ENCODE measurements around the gene APRT. TPM values are rescaled to one million over a fixed set of nuclear protein-coding genes. Genes with fewer than 3 reads are reported as not detected.

APRT gene
- total and polyA plus RNA-seq, 9 donors: 12.7 to 150 (median 74.1) TPM

- no peak overlapping the region for H3K4me3 ChIP-seq
- no peaks in the 10 kb centered on the region for H3K4me1 ChIP-seq (ENCODE audit: insufficient read depth)
- DNase-seq: no peak
- H3K9me3 ChIP-seq: no peaks in the 10 kb centered on the region
- 72 to 83% (median 76%) methylated on average over 19 to 20 of the region's 20 CpGs for WGBS, 3 donors
- no peak for TF ChIP-seq CTCF (IDR thresholded peaks at IDR 0.05)
- H3K27ac ChIP-seq: no peak overlapping the region
- intact Hi-C loops (cut with DNase I): no loop called here
- H3K27me3 ChIP-seq: no peaks in the 10 kb centered on the region
- no peaks in the 10 kb centered on the region for H3K36me3 ChIP-seq
Measured at GRCh38 chr16:88820385-88821025, 8.8 kb upstream of the APRT start.

- no peaks in the 10 kb centered on the region for H3K27me3 ChIP-seq
- H3K36me3 ChIP-seq: no peaks in the 10 kb centered on the region
- no peak overlapping the region for H3K4me3 ChIP-seq
- TF ChIP-seq POLR2A (IDR thresholded peaks at IDR 0.05) (no peak), CTCF (IDR thresholded peaks at IDR 0.05) (no peak), EP300 (IDR thresholded peaks at IDR 0.05) (no peak)
- 81% methylated on average over 16 of the region's 16 CpGs for WGBS, 3 donors
- intact Hi-C loops (cut with DNase I): loop anchor here in 1 of 4 donors (5.0 kb wide), 1 partner anchor 38 kb away; the partner anchor contains the start of genes GALNS and TRAPPC2L
- no peaks in the 10 kb centered on the region for H3K4me1 ChIP-seq (ENCODE audit: insufficient read depth)
- no peaks in the 10 kb centered on the region for H3K9me3 ChIP-seq
- no peak overlapping the region for H3K27ac ChIP-seq
- DNase-seq: no peak
Measured at GRCh38 chr16:88819126-88819525, 7.4 kb upstream of the APRT start.

GRCh38 chr16:88818575-88818874 is 6.8 kb upstream of the APRT start:
- TF ChIP-seq CTCF (IDR thresholded peaks at IDR 0.05) (no peak), EP300 (IDR thresholded peaks at IDR 0.05) (no peak), POLR2A (IDR thresholded peaks at IDR 0.05) (no peak)
- intact Hi-C loops (cut with DNase I): loop anchor here in 1 of 4 donors (5.0 kb wide), 1 partner anchor 39 kb away; the partner anchor contains the start of genes GALNS and TRAPPC2L
- no peak for DNase-seq

GRCh38 chr16:88817785-88818574 is 6.3 kb upstream of the APRT start:
- Histone ChIP-seq H3K27me3 (no peaks in the 10 kb centered on the region), H3K27ac (no peak overlapping the region), H3K4me3 (no peak overlapping the region), H3K36me3 (no peaks in the 10 kb centered on the region), H3K4me1 (ENCODE audit: insufficient read depth) (no peaks in the 10 kb centered on the region), H3K9me3 (no peaks in the 10 kb centered on the region)
- DNase-seq: no peak
- 80 to 85% (median 85%) methylated on average over 27 to 40 of the region's 40 CpGs for WGBS, 3 donors
- intact Hi-C loops (cut with DNase I): loop anchor here in 1 of 4 donors (5.0 kb wide), 1 partner anchor 39 kb away; the partner anchor contains the start of genes GALNS and TRAPPC2L
- no peak for TF ChIP-seq EP300 (IDR thresholded peaks at IDR 0.05)
- TF ChIP-seq CTCF (IDR thresholded peaks at IDR 0.05): no peak
- no peak for TF ChIP-seq POLR2A (IDR thresholded peaks at IDR 0.05)

More at GRCh38 chr16:88818575-88818874, 6.8 kb upstream of the APRT start:
- H3K4me1 ChIP-seq (ENCODE audit: insufficient read depth): no peaks in the 10 kb centered on the region
- no peaks in the 10 kb centered on the region for H3K36me3 ChIP-seq
- 74 to 87% (median 78%) methylated on average over 18 of the region's 18 CpGs for WGBS, 3 donors
- H3K9me3 ChIP-seq: no peaks in the 10 kb centered on the region
- no peak overlapping the region for H3K4me3 ChIP-seq
- H3K27me3 ChIP-seq: no peaks in the 10 kb centered on the region
- H3K27ac ChIP-seq: no peak overlapping the region
